Stimulated activated CD4-positive, alpha-beta T cell treated with anti-CD3 and anti-CD28 coated beads, TNF-alpha, amount 100 ng/mL, for 24 hours (primary cell): ENCODE measurements around the gene P2RX4.
"Not testable (repeated sequence)": the region's sequence is repeated elsewhere in the genome, so short reads cannot be mapped to it uniquely, and the experiment has no call there.

Experiments
- DNase-seq, 3 experiments: peaks; one replicate each; pipeline ENCODE4 v3.0.0-alpha.2; 2020; ENCODE audit warnings: low read depth in 3 of 3

The P2RX4 gene

DNA sequence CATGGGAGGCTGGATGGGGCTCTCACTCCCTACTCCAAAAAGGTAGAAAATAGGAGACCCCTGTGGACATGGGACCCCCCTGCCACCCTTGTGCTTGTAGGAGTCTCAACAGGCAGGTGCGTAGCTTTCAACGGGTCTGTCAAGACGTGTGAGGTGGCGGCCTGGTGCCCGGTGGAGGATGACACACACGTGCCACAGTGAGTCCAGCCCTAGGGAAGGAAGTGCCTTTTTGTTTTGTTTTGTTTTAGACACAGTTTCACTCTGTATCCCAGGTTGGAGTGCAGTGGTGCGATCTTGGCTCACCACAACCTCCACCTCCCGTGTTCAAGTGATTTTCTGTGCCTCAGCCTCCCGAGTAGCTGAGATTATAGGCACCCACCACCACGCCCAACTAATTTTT is 12.9 kb downstream of the P2RX4 start:
- DNase-seq, result no peak

- DNase-seq, result peak in 1 of 3 experiments; percentile 35
Observed at GRCh38 chr12:121223292-121224285, 13.7 kb downstream of the P2RX4 start.

- DNase-seq, result no peak
Observed at GRCh38 chr12:121224591-121224990, 14.7 kb downstream of the P2RX4 start.

DNA sequence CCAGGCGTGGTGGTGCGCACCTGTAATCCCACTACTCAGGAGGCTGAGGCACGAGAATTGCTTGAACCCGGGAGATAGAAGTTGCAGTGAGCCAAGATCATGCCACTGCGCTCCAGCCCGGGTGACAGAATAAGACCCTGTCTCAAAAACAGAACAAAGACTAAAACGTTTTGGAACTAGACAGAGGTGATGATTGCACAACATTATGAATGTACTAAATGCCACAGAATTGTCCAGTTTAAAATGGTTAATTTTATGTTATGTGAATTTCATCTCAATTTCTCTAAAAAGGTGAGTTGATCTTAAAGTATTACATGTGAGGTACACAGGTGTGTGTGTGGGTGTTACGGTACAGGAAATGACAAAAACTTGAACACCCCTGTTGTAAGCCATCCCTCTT is 16.5 kb downstream of the P2RX4 start:
- DNase-seq, result no peak

DNA sequence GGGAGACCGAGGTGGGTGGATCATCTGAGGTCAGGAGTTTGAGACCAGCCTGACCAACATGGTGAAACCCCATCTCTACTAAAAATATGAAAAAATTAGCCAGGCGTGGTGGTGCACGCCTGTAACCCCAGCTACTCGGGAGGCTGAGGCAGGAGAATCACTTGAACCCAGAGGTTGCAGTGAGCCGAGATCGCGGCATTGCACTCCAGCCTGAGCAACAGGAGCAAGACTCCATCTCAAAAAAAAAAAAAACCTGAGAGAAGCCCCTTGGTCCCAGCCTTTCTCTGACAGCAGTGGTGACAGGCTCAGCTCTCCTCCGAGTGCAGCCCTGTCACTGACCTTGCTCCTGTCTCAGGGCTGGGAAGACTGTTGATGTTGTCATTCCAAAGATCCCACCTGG is 16.9 kb downstream of the P2RX4 start:
- not testable (repeated sequence) for DNase-seq

GRCh38 chr12:121227294-121227693 is 17.4 kb downstream of the P2RX4 start:
- no peak for DNase-seq

GRCh38 chr12:121228919-121229665 is 19.2 kb downstream of the P2RX4 start:
- DNase-seq, result no peak

GRCh38 chr12:121229826-121230537 is 20.1 kb downstream of the P2RX4 start:
- peak in 1 of 3 experiments; percentile 60 for DNase-seq

DNA sequence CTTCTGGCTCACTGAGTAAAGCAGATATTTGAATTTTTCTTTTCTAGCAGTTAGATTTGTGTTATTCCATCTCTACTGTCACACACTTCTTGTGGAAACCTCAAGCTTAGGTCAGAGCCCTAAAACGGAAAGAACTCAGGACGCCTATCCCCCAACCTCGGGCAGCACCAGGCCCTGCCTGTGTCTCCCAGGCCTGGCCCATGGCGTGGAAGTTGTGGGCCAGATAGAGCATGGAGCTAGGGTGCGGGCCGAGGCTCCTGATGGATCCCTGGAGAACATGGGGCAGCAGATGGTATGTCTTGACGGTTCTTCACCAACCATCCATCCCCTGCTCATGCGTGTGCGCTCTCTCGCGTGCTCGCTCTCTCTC is 20.6 kb downstream of the P2RX4 start:
- no peak for DNase-seq

- no peak for DNase-seq
Observed at GRCh38 chr12:121232163-121232562, 22.2 kb downstream of the P2RX4 start.

GRCh38 chr12:121232977-121233627 is 23.2 kb downstream of the P2RX4 start:
- DNase-seq, result no peak

- no peak for DNase-seq
Observed at GRCh38 chr12:121233628-121234020, 23.7 kb downstream of the P2RX4 start.

GRCh38 chr12:121236776-121237175 is 26.8 kb downstream of the P2RX4 start:
- no peak for DNase-seq

GRCh38 chr12:121237415-121237814 is 27.5 kb downstream of the P2RX4 start:
- DNase-seq, result no peak

DNA sequence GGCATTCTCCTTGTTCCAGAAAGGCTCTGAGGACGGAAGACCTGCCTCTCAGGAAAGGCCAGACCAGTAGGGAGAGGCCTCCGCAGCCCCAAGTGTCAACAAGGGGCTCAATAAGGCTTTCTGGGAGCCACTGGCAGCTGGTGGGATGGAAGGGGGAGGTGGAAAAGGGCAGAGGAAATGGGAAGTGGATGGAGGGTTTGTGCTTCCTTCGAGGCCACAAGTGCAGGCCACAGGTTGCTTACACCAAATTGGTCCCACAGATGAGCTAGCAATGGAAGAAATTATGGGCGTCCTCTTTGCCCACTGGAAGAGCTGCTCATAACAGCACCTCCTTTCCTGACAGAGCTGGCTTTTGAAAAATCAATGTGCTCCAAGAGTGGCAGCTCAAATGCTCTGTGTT is 28.2 kb downstream of the P2RX4 start:
- no peak for DNase-seq

DNA sequence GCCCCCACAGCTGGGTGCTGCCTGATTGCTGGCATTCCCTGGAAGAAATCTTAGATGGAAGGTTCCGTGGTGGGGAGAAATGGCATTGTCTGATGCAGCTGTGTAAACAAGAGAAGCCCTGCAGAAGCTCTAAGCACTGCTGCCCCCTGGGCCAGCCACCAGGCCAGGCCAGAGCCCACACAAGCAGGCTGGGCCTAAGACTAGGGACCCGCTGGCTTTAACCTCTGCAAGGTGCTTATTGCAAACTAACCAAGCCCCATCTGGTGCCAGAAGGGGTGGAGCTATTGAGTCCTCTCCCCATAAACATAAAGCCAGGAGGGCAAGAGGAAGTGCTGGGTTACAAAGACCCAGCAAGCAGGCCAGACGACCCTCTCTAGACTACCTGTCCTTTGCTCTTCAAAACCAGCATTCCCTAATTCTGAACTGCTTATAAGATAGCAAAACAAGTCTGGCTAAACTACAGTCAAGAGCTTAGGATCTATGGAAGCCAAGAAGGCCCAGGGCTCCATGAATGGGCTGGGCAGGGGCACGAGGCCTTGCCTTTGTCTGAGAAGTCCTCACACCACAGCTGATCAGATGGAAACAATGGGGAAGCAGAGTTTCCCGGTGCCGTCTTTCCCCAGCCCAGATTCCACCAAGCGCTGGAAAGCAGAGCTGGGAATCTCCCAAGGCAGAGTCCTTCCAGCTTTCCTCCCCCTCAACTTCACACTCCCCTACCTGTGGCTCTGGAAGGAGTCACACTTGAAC is 28.8 kb downstream of the P2RX4 start:
- no peak for DNase-seq

DNA sequence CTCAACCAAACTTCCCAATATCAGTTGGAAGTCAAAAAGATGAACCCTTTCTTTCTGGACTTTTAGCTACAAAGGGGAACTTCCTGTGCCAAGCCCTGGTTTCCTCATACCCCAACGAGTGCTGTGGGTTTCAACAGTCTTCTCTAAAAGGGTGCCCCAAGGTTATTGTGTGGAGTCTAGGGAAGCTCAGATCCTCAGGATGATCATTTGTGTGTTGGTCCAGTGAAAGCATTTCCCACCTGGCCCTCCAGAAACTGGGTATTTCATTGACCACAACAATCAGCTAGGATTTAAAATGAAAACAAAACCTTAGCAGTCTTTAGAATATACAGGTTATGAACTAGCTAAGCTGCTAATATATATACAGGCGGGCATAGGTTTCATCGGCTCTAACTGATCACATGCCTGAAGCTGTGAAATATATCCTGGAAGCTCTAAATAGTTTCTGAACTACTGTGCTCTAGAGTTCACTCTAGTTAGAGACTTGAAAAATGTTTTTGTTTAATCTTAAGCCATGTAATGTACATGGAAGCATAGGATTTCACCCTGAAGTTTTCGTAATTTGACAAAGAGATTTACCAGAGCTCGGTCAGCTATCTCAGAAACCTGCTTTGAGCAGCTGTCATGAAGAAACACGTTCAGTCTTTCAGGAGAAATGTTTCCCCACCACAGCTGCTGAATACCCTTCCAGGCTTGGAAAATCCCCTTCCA is 29.6 kb downstream of the P2RX4 start:
- no peak for DNase-seq

DNA sequence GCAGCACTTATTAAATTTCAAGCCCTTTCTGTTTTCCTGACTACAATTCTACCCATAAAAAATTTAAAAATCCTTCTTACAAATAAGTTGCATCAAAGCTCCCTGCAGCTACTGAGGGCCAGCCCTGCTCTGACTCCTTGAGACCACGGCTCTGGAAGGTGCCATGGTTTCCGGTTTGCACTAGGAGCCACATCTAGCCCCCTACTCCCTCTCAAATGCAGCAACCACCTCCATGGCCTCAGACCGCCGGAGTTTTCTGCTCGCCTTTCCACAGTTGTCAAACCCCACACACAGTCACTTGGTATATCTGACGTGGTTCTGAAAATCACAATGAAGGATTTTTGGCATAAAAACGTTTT is 30.1 kb downstream of the P2RX4 start:
- DNase-seq, result no peak

DNA sequence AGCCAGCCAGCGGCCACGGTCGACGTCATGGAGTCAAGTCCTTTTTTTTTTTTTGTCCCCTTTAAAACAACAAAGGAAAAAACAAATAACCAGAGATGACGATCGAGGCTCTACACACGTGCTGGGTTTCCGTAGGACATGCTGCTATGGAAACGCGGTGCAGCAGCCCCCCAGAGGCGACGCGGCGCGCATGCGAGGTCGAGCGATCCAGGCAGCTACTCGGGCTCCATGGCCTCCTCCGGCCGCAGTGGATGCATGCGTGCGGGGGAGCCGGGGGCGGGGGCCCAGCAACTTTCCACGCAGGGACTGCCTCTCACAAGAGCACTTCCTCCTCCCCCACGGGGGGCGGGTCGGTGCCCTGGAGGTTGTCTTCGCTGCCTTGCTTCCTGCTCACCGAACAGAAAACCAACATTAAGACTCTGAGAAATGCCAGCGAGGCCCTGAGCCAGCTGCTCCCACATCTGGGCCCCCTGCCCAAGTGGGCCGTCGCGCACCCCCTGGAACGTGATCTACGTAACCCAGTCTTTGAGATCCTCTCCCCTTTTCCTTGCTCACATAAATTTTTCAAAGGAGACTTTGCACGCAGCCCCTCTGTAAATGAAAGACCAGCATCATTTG is 30.7 kb downstream of the P2RX4 start:
- DNase-seq, result peak; percentile 54 to 78 (median 59)
